SK-N-SH treated with all-trans-retinoic acid at 6 μM for 48 hours (cell line): ENCODE results near the gene LMTK2.

Experiments used
- ATAC-seq: fragments of 200-7000 bp; cut with Tn5 transposase; 3 replicates; pipeline ENCODE4 v1.9.1; 2020; ENCODE audit warnings: mild to moderate bottlenecking, moderate library complexity
- ARNTL ChIP-seq: fragments of 450-650 bp; formaldehyde crosslinking; IDR thresholded peaks from 2 replicates; pipeline ENCODE4 v1.5.0; 2020; ENCODE audit warnings: low read depth, mild to moderate bottlenecking, moderate library complexity, borderline replicate concordance
- CREB5 ChIP-seq: fragments of 250-450 bp; sonication (Bioruptor Pico); IDR thresholded peaks from 2 replicates; pipeline ENCODE4 v1.5.1; 2020; ENCODE audit warnings: low read depth, mild to moderate bottlenecking, moderate library complexity
- CSDC2 ChIP-seq: fragments of 250-450 bp; sonication (Bioruptor Pico); IDR thresholded peaks from 2 replicates; pipeline ENCODE4 v1.5.0; 2020; ENCODE audit warnings: mild to moderate bottlenecking, moderate library complexity
- CSRNP3 ChIP-seq: fragments of 250-450 bp; sonication (Bioruptor Pico); IDR thresholded peaks from 2 replicates; pipeline ENCODE4 v1.5.1; 2021; ENCODE audit warnings: mild to moderate bottlenecking, moderate library complexity
- ESRRG ChIP-seq: fragments of 250-450 bp; sonication (Bioruptor Pico); IDR thresholded peaks from 2 replicates; pipeline ENCODE4 v1.6.1; 2021; ENCODE audit warnings: mild to moderate bottlenecking
- GLIS3 ChIP-seq: fragments of 250-450 bp; sonication (Bioruptor Pico); IDR thresholded peaks from 2 replicates; pipeline ENCODE4 v1.5.0; 2020; ENCODE audit warnings: mild to moderate bottlenecking, moderate library complexity
- ISL1 ChIP-seq: fragments of 250-450 bp; sonication (Bioruptor Pico); IDR thresholded peaks from 2 replicates; pipeline ENCODE4 v2.1.2; 2022; ENCODE audit warnings: mild to moderate bottlenecking, moderate library complexity
- OSR1 ChIP-seq: fragments of 250-450 bp; sonication (Bioruptor Pico); IDR thresholded peaks from 2 replicates; pipeline ENCODE4 v1.8.0; 2022; ENCODE audit warnings: moderate library complexity, mild to moderate bottlenecking, inconsistent platforms
- PATZ1 ChIP-seq: fragments of 250-450 bp; sonication (Bioruptor Pico); IDR thresholded peaks from 2 replicates; pipeline ENCODE4 v1.8.0; 2020; ENCODE audit warnings: mild to moderate bottlenecking, moderate library complexity, borderline replicate concordance
- POU6F1 ChIP-seq: fragments of 250-450 bp; sonication (Bioruptor Pico); IDR thresholded peaks from 2 replicates; pipeline ENCODE4 v1.8.0; 2021; ENCODE audit warnings: low read depth, mild to moderate bottlenecking, moderate library complexity, borderline replicate concordance
- PPARA ChIP-seq: fragments of 250-450 bp; sonication (Bioruptor Pico); IDR thresholded peaks from 2 replicates; pipeline ENCODE4 v1.5.0; 2020; ENCODE audit warnings: mild to moderate bottlenecking, borderline replicate concordance
- RARB ChIP-seq: fragments of 250-450 bp; sonication (Bioruptor Pico); IDR thresholded peaks from 2 replicates; pipeline ENCODE4 v1.8.0; 2021; ENCODE audit warnings: mild to moderate bottlenecking, moderate library complexity
- SNAI2 ChIP-seq: fragments of 250-450 bp; sonication (Bioruptor Pico); IDR thresholded peaks from 2 replicates; pipeline ENCODE4 v1.5.0; 2020; ENCODE audit warnings: mild to moderate bottlenecking, moderate library complexity
- TCF4 ChIP-seq: fragments of 250-450 bp; sonication (Bioruptor Pico); IDR thresholded peaks from 2 replicates; pipeline ENCODE4 v1.8.0; 2021; ENCODE audit warnings: mild to moderate bottlenecking, moderate library complexity, borderline replicate concordance
- TOX ChIP-seq: fragments of 250-450 bp; sonication (Bioruptor Pico); IDR thresholded peaks from 2 replicates; pipeline ENCODE4 v1.8.0; 2021; ENCODE audit warnings: mild to moderate bottlenecking, moderate library complexity, borderline replicate concordance
- TSHZ2 ChIP-seq: fragments of 250-450 bp; sonication (Bioruptor Pico); IDR thresholded peaks from 2 replicates; pipeline ENCODE4 v1.5.0; 2020; ENCODE audit warnings: mild to moderate bottlenecking, moderate library complexity
- ZC3H10 ChIP-seq: fragments of 250-450 bp; sonication (Bioruptor Pico); IDR thresholded peaks from 2 replicates; pipeline ENCODE4 v1.5.1; 2021; ENCODE audit warnings: mild to moderate bottlenecking, moderate library complexity
- ZFP3 ChIP-seq: fragments of 250-450 bp; sonication (Bioruptor Pico); IDR thresholded peaks from 2 replicates; pipeline ENCODE4 v1.5.0; 2020; ENCODE audit warnings: mild to moderate bottlenecking, moderate library complexity
- ZFP30 ChIP-seq: fragments of 450-650 bp; formaldehyde crosslinking; IDR thresholded peaks from 2 replicates; pipeline ENCODE4 v1.5.0; 2022; ENCODE audit warnings: mild to moderate bottlenecking, moderate library complexity
- ZNF565 ChIP-seq: fragments of 450-650 bp; formaldehyde crosslinking; conservative IDR thresholded peaks from 2 replicates; pipeline ENCODE4 v1.5.0; 2020; ENCODE audit warnings: low read depth, mild to moderate bottlenecking, moderate library complexity
- ZNF70 ChIP-seq: fragments of 450-650 bp; formaldehyde crosslinking; IDR thresholded peaks from 2 replicates; pipeline ENCODE4 v1.5.0; 2020; ENCODE audit warnings: mild to moderate bottlenecking, moderate library complexity
- ZNF8 ChIP-seq: fragments of 450-650 bp; formaldehyde crosslinking; IDR thresholded peaks from 2 replicates; pipeline ENCODE4 v1.5.0; 2020; ENCODE audit warnings: mild to moderate bottlenecking, moderate library complexity

Gene LMTK2

GRCh38 chr7:98214811-98215321, 108.2 kb downstream of the LMTK2 start:
- no peak for TF ChIP-seq ARNTL (CRISPR knock-in tag)
- no peak for TF ChIP-seq ZNF8
- TF ChIP-seq CSDC2 (CRISPR knock-in tag): no peak
- TF ChIP-seq OSR1 (CRISPR knock-in tag): no peak
- TF ChIP-seq CREB5 (CRISPR knock-in tag): no peak
- TF ChIP-seq ZC3H10 (CRISPR knock-in tag): no peak
- no peak for TF ChIP-seq ZNF70 (CRISPR knock-in tag)
- no peak for TF ChIP-seq GLIS3 (CRISPR knock-in tag)
- no peak for TF ChIP-seq ZNF565 (CRISPR knock-in tag)
- TF ChIP-seq RARB: no peak
- no peak for TF ChIP-seq POU6F1 (CRISPR knock-in tag)
- TF ChIP-seq ZFP3 (CRISPR knock-in tag): no peak
- TF ChIP-seq ISL1 (CRISPR knock-in tag): no peak
- no peak for TF ChIP-seq ZFP30
- no peak for TF ChIP-seq PPARA (CRISPR knock-in tag)
- TF ChIP-seq ESRRG (CRISPR knock-in tag): no peak
- no peak for ATAC-seq

GRCh38 chr7:98215561-98216495, 109.2 kb downstream of the LMTK2 start:
- TF ChIP-seq TCF4 (CRISPR knock-in tag) (no peak), SNAI2 (no peak), ISL1 (CRISPR knock-in tag) (no peak), PATZ1 (no peak), OSR1 (CRISPR knock-in tag) (no peak), TSHZ2 (CRISPR knock-in tag) (no peak), CREB5 (CRISPR knock-in tag) (no peak), ZNF70 (CRISPR knock-in tag) (no peak), ZNF565 (CRISPR knock-in tag) (no peak), TOX (CRISPR knock-in tag) (no peak), ZNF8 (no peak), RARB (no peak), GLIS3 (CRISPR knock-in tag) (no peak), PPARA (CRISPR knock-in tag) (no peak), CSRNP3 (CRISPR knock-in tag) (no peak), ARNTL (CRISPR knock-in tag) (no peak)
- no peak for ATAC-seq
